Endothelial cell of umbilical vein (primary cell): ENCODE results near the gene SPACA4. TPM values are rescaled to one million over a fixed set of nuclear protein-coding genes. Genes with fewer than 3 reads are reported as not detected.

Experiments used
- BruUV-seq: library from RNA; stranded (reverse); fragments of 400-500 nt; replicated peaks from 2 replicates; lab custom pipeline; 2021; lab: Mats Ljungman, UMichigan
- CTCF ChIA-PET: fragments of 300-600, 350-600 bp; sonication (Branson Sonifier 250); formaldehyde crosslinking; loops from one replicate; lab custom pipeline; 2021; ENCODE audit warnings: antibody characterized with exemption, inconsistent platforms; lab: Charles Lee
- POLR2A ChIA-PET: fragments of 300-600, 350-600 bp; sonication (Branson Sonifier 250); formaldehyde crosslinking; loops from one replicate; lab custom pipeline; 2021; ENCODE audit warnings: antibody characterized with exemption, inconsistent platforms; lab: Charles Lee
- DNase-seq: peaks from one replicate; pipeline ENCODE4 v3.0.0-alpha.2; 2011; ENCODE audit warnings: low read depth, low spot score
- FAIRE-seq: peaks from 2 replicates; lab custom pipeline; 2011; peaks lifted over from hg19 to GRCh38; lab: Jason Lieb, UNC
- H2AFZ ChIP-seq: 2 replicates; pipeline ENCODE4 v1.6.0; 2012; ENCODE audit warnings: low read depth, low read length, control low read depth, inconsistent platforms
- H3K27ac ChIP-seq: 2 replicates; pipeline ENCODE4 v1.5.1; 2011; ENCODE audit warnings: low read depth, mild to moderate bottlenecking, control low read depth, low read length, moderate library complexity; ENCODE audit not compliant: insufficient read depth
- H3K27me3 ChIP-seq, 2 experiments: 2 replicates each; pipeline versions ENCODE4 v1.6.0 to v1.6.1; 2011; ENCODE audit warnings: low read length in 2 of 2, mixed read lengths in 1 of 2; ENCODE audit not compliant: control insufficient read depth in 2 of 2, insufficient read depth in 2 of 2
- H3K36me3 ChIP-seq, 2 experiments: 2 replicates in 1 of 2; 3 replicates in 1 of 2; pipeline ENCODE4 v1.5.1; 2011; ENCODE audit warnings: low read length in 2 of 2, mild to moderate bottlenecking in 1 of 2, moderate library complexity in 1 of 2; ENCODE audit not compliant: control insufficient read depth in 2 of 2, insufficient read depth in 2 of 2; ENCODE audit errors: extremely low read depth in 1 of 2
- H3K4me1 ChIP-seq: 3 replicates; pipeline ENCODE4 v1.5.1; 2011; ENCODE audit warnings: mild to moderate bottlenecking, low read length; ENCODE audit not compliant: control insufficient read depth, insufficient read depth; ENCODE audit errors: extremely low read depth
- H3K4me2 ChIP-seq: 2 replicates; pipeline ENCODE4 v1.6.1; 2011; ENCODE audit warnings: low read length, control low read depth, mixed read lengths; ENCODE audit not compliant: insufficient read depth
- H3K4me3 ChIP-seq, 3 experiments: fragments of 200-600 bp in 1 of 3; sonication (generic), shearing (Covaris generic) in 1 of 3; replicated peaks in 1 of 3; 2 replicates each; pipeline ENCODE4 v1.5.1; 2011 to 2016; ENCODE audit warnings: control low read depth in 3 of 3, low read length in 3 of 3, mild to moderate bottlenecking in 2 of 3, inconsistent platforms in 1 of 3, low read depth in 1 of 3, moderate library complexity in 1 of 3; ENCODE audit not compliant: insufficient read depth in 1 of 3
- H3K79me2 ChIP-seq: 2 replicates; pipeline ENCODE4 v1.6.0; 2012; ENCODE audit warnings: low read length, inconsistent platforms; ENCODE audit not compliant: control insufficient read depth, insufficient read depth
- H3K9ac ChIP-seq: replicated peaks from 2 replicates; pipeline ENCODE3; 2011; ENCODE audit warnings: low read length, control low read depth; ENCODE audit not compliant: insufficient read depth; ENCODE audit errors: extremely low read depth
- H3K9me1 ChIP-seq: replicated peaks from 3 replicates; pipeline ENCODE4 v1.6.0; 2011; ENCODE audit warnings: mild to moderate bottlenecking, low read length; ENCODE audit not compliant: control insufficient read depth, insufficient read depth; ENCODE audit errors: extremely low read depth
- H3K9me3 ChIP-seq: replicated peaks from 2 replicates; pipeline ENCODE4 v1.5.1; 2012; ENCODE audit warnings: low read length, inconsistent platforms; ENCODE audit not compliant: control insufficient read depth, insufficient read depth
- H4K20me1 ChIP-seq: replicated peaks from 2 replicates; pipeline ENCODE3; 2011; ENCODE audit warnings: mild to moderate bottlenecking, low read length; ENCODE audit not compliant: control insufficient read depth, insufficient read depth; ENCODE audit errors: extremely low read depth
- CTCF ChIP-seq, 2 donors: IDR thresholded peaks; 1 replicate in 1 of 2; 2 replicates in 1 of 2; pipeline ENCODE4 v1.5.1; 2011; ENCODE audit warnings: low read length in 2 of 2, mild to moderate bottlenecking in 2 of 2, moderate library complexity in 2 of 2, control low read depth in 1 of 2, inconsistent platforms in 1 of 2, low read depth in 1 of 2; ENCODE audit not compliant: insufficient read depth in 1 of 2; ENCODE audit errors: extremely low read depth in 1 of 2
- POLR2AphosphoS5 ChIP-seq: IDR thresholded peaks from 2 replicates; pipeline ENCODE4 v1.6.1; 2012; ENCODE audit warnings: low read depth, mild to moderate bottlenecking, control low read depth, low read length, moderate library complexity; ENCODE audit not compliant: insufficient read depth
- dilution Hi-C: fragments of 300-500 bp; cut with MboI; formaldehyde crosslinking; loops from one replicate; pipeline ENCODE4 v1.15.0; 2019; ENCODE audit warnings: low sequenced_read_pairs; ENCODE audit not compliant: extremely low pct_ligation_motif_present
- intact Hi-C: fragments of 100-400 bp; cut with micrococcal nuclease; formaldehyde crosslinking; loops from one replicate; pipeline ENCODE4 v1.10.0; 2022
- polyA plus RNA-seq, 4 experiments: library from polyadenylated mRNA; depleted of rRNA in 3 of 4; stranded (reverse) in 3 of 4; unstranded in 1 of 4; fragments of >200 nt; gene quantifications; 2 replicates each; pipeline versions ENCODE4 v1.2.1 to v1.2.3, GENCODE V29; 2011 to 2012; ENCODE audit warnings: missing spikeins in 1 of 4
- total RNA-seq: library from RNA; stranded (reverse); gene quantifications from 2 replicates; pipeline ENCODE4 v1.2.3, GENCODE V29; 2021
- TF ChIP-seq, protein P1 (sequence below): IDR thresholded peaks from 2 replicates; pipeline ENCODE4 v1.6.1; 2011; ENCODE audit not compliant: insufficient read depth, insufficient read length

SPACA4 gene
- total and polyA plus RNA-seq, 2 donors (not counting 3 experiments of a cell fraction or from before 2014, with no cell fraction given), result not detected

GRCh38 chr19:48637948-48638830 is 31.6 kb downstream of the SPACA4 start:
- ChIA-PET CTCF (interaction anchor here (0.6 kb wide), 1 partner anchor 206 kb away, joined by 4 read pairs; no protein-coding TSS in a partner anchor), POLR2A (interaction anchor here (0.6 kb wide), 1 partner anchor 19 kb away, joined by 9 read pairs; no protein-coding TSS in a partner anchor)
- peak overlapping the region; percentile 45 for H3K9ac ChIP-seq
- no peaks in the 10 kb centered on the region for H3K9me1 ChIP-seq
- H3K9me3 ChIP-seq, result no peaks in the 10 kb centered on the region
- peak overlapping the region; percentile 49 for H3K4me2 ChIP-seq
- no peaks in the 10 kb centered on the region for H3K79me2 ChIP-seq
- BruUV-seq, result no TSS peak
- intact Hi-C loops, result loop anchor here (1.0 to 10.0 kb wide), 4 partner anchors 8 to 357 kb away; partner anchors contain the start of genes CA11, GYS1, RPL18 and RUVBL2
- no peak overlapping the region for H3K27ac ChIP-seq
- H3K36me3 ChIP-seq, result no peaks in the 10 kb centered on the region
- H2AFZ ChIP-seq, result peak overlapping the region; percentile 76
- FAIRE-seq, result no peak
- peaks cover 26% of the 10 kb centered on the region for H3K4me1 ChIP-seq
- TF ChIP-seq CTCF (IDR thresholded peaks at IDR 0.05; ENCODE audit: extremely low read depth in 1 of 2, insufficient read depth in 1 of 2, low read depth in 1 of 2, low read length in 2 of 2) (peak in 1 of 2 donors; percentile 20), POLR2AphosphoS5 (peak; percentile 58)
- TF ChIP-seq, protein P1, sequence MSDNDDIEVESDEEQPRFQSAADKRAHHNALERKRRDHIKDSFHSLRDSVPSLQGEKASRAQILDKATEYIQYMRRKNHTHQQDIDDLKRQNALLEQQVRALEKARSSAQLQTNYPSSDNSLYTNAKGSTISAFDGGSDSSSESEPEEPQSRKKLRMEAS, result no peak
- H4K20me1 ChIP-seq, result no peaks in the 10 kb centered on the region
- peak overlapping the region in 2 of 3 experiments; percentile 30 to 34 for H3K4me3 ChIP-seq
- dilution Hi-C loops, result no loop called here
- H3K27me3 ChIP-seq, result peaks cover 5 to 13% of the 10 kb centered on the region in 2 experiments
- peak; percentile 89 for DNase-seq
